Measurements from ENCODE around the gene SYCE3.

Gene SYCE3

GRCh38 chr22:50573491-50574382 lies 11.0 kb upstream of the SYCE3 start:
- no peak for TF ChIP-seq CTCF (IDR thresholded peaks at IDR 0.05; ENCODE audit: low read depth, low read length)
- no peak overlapping the region for H3K4me3 ChIP-seq (ENCODE audit: low read depth, low read length)

DNA sequence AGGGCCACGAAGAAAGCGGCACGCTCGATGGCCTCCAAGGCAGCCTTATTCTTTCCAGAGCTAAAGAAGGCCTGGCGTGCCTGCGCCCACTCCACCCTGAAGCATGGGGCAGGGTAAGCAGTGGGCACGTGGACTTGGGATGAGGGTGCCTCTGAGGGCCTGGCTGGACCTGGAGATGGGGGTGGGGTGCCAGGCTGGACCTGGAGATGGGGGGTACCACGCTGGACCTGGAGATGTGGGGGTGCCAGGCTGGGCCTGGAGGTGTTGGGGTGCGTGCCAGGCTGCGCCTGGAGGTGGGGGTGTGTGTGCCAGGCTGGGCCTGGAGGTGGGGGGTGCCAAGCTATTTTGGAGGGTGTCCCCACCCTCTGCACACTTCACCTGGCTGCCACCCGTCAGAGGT lies 10.2 kb upstream of the SYCE3 start:
- no peak overlapping the region for H3K4me3 ChIP-seq (ENCODE audit: low read depth, low read length)
- TF ChIP-seq CTCF (IDR thresholded peaks at IDR 0.05; ENCODE audit: low read depth, low read length), result no peak

DNA sequence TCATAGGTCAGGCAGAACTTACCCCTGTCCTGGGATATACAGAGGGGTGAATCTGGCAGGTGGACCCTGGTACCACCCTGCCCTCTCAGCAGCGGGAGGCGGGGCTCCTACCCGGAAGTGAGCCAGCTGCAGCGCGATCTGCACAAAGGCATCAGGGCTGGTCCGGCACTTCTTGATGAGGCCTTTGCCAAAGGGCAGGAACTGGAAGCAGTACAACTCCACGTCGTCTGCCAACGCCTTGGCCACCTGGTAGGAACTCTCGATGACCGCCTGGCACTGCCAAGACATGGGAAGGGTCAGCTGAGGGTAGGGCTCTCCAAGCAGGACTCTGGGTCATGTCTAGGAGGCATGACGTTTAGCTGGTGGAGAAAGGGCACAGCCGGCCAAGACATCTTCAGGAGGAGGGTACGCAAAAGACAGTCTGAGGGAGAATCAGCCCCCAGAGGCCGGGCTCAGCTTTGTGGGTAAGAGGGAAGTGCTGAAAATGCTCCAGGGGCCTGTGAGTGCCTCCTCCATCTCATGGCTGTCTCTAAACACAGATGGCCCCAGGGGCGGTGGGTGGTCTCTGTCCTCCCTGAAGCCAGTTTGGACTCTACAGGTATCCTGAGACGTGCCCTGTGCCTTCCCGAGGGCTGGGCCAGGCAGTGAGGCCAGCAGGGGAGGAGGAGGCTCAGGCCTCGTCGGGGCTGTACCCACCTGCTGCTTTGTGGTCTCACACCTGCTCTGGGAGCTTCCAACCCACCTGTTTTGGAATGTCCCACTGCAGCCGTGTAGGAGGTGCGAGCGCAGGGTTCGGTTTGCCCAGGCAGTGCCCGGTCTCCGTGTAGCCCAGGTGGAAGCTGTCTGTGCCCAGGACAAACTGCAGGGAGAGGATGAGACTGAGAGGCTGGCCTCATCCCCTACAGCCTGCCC lies 8.8 kb upstream of the SYCE3 start:
- no peak for TF ChIP-seq CTCF (IDR thresholded peaks at IDR 0.05; ENCODE audit: low read depth, low read length)

DNA sequence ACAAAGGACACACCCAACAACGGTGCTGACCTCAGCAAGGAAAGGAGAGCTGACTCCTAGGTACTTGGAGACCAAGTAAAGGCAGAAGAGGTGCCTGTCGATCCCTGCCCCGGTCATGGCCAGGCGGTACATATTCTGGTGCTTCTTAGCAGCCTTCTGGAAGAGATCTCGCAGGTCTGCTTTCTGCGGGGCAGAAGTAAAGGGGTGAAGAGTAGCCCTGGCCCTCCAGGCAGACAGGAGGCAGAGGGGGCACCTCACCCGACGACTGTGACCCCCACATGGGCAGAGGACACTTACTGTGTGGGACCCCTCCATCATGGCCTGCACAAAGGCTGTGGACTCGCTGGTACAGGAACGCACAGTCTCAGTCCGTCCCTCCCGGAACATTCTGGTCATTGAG lies 8.1 kb upstream of the SYCE3 start:
- TF ChIP-seq CTCF (IDR thresholded peaks at IDR 0.05; ENCODE audit: low read depth, low read length), result no peak
- no peak overlapping the region for H3K4me3 ChIP-seq (ENCODE audit: low read depth, low read length)

More for the DNA sequence above, 8.8 kb upstream of the SYCE3 start:
- no peak overlapping the region for H3K4me3 ChIP-seq (ENCODE audit: low read depth, low read length)

GRCh38 chr22:50569896-50570535 lies 7.3 kb upstream of the SYCE3 start:
- no peak overlapping the region for H3K4me3 ChIP-seq (ENCODE audit: low read depth, low read length)

DNA sequence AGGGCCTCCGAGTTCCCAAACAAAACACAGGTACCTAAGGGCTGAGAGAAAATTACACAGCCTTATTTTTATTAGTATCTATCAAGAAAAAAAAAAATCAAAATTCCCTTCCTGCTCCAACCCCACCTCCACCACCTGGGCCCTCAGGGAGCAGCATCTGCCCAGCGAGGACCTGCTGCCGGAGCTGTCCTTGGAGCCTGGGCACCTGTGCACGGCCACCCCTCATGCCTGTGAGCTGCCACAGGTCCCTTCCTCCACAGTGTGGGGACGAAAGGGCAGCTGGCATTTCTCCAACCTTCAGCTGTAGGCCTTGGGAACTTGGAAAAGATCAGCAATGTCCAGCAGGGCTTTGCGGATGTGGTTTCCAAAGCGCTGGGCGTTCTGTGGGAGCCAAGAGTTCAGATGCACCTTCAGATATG lies 6.3 kb upstream of the SYCE3 start:
- TF ChIP-seq CTCF (IDR thresholded peaks at IDR 0.05; ENCODE audit: low read depth, low read length), result no peak

More at GRCh38 chr22:50569896-50570535, 7.3 kb upstream of the SYCE3 start:
- TF ChIP-seq CTCF (IDR thresholded peaks at IDR 0.05; ENCODE audit: low read depth, low read length), result no peak

More for the DNA sequence above, 6.3 kb upstream of the SYCE3 start:
- no peak overlapping the region for H3K4me3 ChIP-seq (ENCODE audit: low read depth, low read length)
